Immature natural killer cell (primary cell): ENCODE data around the gene SCNN1A. TPM values are rescaled to one million over a fixed set of nuclear protein-coding genes. Genes with fewer than 3 reads are reported as not detected.

ENCODE experiments used
- DNase-seq, 3 donors: peaks; one replicate each; pipeline ENCODE4 v3.0.0; 2022; ENCODE audit warnings: mixed read lengths in 1 of 3
- H3K27ac Mint-ChIP-seq, 6 donors: one replicate each; pipeline ENCODE4 v1.8.0; 2020; ENCODE audit warnings: mixed read lengths in 6 of 6, mild to moderate bottlenecking in 5 of 6, inconsistent platforms in 4 of 6, moderate library complexity in 3 of 6
- H3K27me3 Mint-ChIP-seq, 3 donors: one replicate each; pipeline ENCODE4 v1.8.0; 2020 to 2021; ENCODE audit warnings: low read depth in 3 of 3, mild to moderate bottlenecking in 3 of 3, mixed read lengths in 3 of 3, moderate library complexity in 3 of 3, inconsistent platforms in 1 of 3
- H3K36me3 Mint-ChIP-seq, 3 donors: one replicate each; pipeline ENCODE4 v1.8.0; 2020; ENCODE audit warnings: mixed read lengths in 3 of 3, inconsistent platforms in 2 of 3, mild to moderate bottlenecking in 2 of 3
- H3K4me1 Mint-ChIP-seq, 2 donors: one replicate each; pipeline ENCODE4 v1.8.0; 2020; ENCODE audit warnings: inconsistent platforms in 2 of 2, mild to moderate bottlenecking in 2 of 2, mixed read lengths in 2 of 2, moderate library complexity in 1 of 2
- H3K4me3 Mint-ChIP-seq, 5 donors: one replicate each; pipeline ENCODE4 v1.8.0; 2020; ENCODE audit warnings: mild to moderate bottlenecking in 5 of 5, mixed read lengths in 5 of 5, inconsistent platforms in 3 of 5, moderate library complexity in 3 of 5
- H3K9me3 Mint-ChIP-seq, 6 donors: one replicate each; pipeline ENCODE4 v1.8.0; 2020; ENCODE audit warnings: mild to moderate bottlenecking in 6 of 6, mixed read lengths in 6 of 6, inconsistent platforms in 4 of 6, moderate library complexity in 3 of 6
- polyA plus RNA-seq, 3 donors: library from polyadenylated mRNA; unstranded; fragments of 300-500 nt; fragmentation: Illumina TruSeq; gene quantifications; one replicate each; pipeline ENCODE4 v1.2.3, GENCODE V29; 2021

Gene SCNN1A
- polyA plus RNA-seq, 3 donors from 2014 or later = 0.10 to 0.64 TPM; not detected in 1

DNA sequence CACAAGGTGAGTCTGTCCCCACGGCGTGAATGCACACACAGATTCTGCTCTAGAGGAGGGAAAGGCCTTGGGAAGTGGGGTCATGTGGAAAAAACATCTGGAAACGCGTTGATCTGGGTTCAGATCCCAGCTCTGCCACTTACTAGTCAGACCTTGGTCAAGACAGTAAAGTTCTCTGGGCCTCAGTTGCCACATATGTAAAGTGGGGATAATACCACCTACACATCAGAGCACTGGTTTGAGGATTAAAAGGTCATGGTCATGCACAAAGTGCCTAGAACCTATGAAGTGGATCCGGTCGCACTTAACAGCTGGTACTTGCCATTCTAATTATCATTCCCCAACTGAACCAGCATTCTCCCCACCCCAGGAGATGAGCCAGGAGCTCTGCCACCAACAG is 60.2 kb downstream of the SCNN1A start:
- Mint-ChIP-seq H3K27ac (no peak overlapping the region), H3K36me3 (no peaks in the 10 kb centered on the region), H3K27me3 (peaks cover 2 to 4% (median 4%) of the 10 kb centered on the region in 3 donors), H3K4me3 (no peak overlapping the region), H3K9me3 (no peaks in the 10 kb centered on the region), H3K4me1 (peaks cover 22 to 27% of the 10 kb centered on the region in 2 donors)
- DNase-seq = no peak

- Mint-ChIP-seq H3K4me1 (peaks cover 18 to 23% of the 10 kb centered on the region in 2 donors), H3K27me3 (peaks cover 2 to 4% (median 3%) of the 10 kb centered on the region in 3 donors), H3K27ac (no peak overlapping the region), H3K36me3 (no peaks in the 10 kb centered on the region), H3K4me3 (no peak overlapping the region), H3K9me3 (no peaks in the 10 kb centered on the region)
- DNase-seq = no peak
Measured at GRCh38 chr12:6314776-6315175, 60.6 kb downstream of the SCNN1A start.

GRCh38 chr12:6313326-6313940 is 61.9 kb downstream of the SCNN1A start:
- DNase-seq = no peak
- H3K36me3 Mint-ChIP-seq = no peaks in the 10 kb centered on the region
- H3K4me3 Mint-ChIP-seq = no peak overlapping the region
- H3K27me3 Mint-ChIP-seq = peaks cover 5 to 8% (median 5%) of the 10 kb centered on the region in 3 donors
- H3K4me1 Mint-ChIP-seq = peaks cover 9 to 10% of the 10 kb centered on the region in 2 donors
- H3K27ac Mint-ChIP-seq = no peak overlapping the region
- no peaks in the 10 kb centered on the region for H3K9me3 Mint-ChIP-seq

GRCh38 chr12:6312529-6313325 is 62.6 kb downstream of the SCNN1A start:
- no peak overlapping the region for H3K4me3 Mint-ChIP-seq
- H3K27me3 Mint-ChIP-seq = peaks cover 5 to 8% (median 5%) of the 10 kb centered on the region in 3 donors
- DNase-seq = no peak
- H3K9me3 Mint-ChIP-seq = no peaks in the 10 kb centered on the region
- H3K4me1 Mint-ChIP-seq = peaks cover 2 to 3% of the 10 kb centered on the region in 2 donors
- no peaks in the 10 kb centered on the region for H3K36me3 Mint-ChIP-seq
- no peak overlapping the region for H3K27ac Mint-ChIP-seq

DNA sequence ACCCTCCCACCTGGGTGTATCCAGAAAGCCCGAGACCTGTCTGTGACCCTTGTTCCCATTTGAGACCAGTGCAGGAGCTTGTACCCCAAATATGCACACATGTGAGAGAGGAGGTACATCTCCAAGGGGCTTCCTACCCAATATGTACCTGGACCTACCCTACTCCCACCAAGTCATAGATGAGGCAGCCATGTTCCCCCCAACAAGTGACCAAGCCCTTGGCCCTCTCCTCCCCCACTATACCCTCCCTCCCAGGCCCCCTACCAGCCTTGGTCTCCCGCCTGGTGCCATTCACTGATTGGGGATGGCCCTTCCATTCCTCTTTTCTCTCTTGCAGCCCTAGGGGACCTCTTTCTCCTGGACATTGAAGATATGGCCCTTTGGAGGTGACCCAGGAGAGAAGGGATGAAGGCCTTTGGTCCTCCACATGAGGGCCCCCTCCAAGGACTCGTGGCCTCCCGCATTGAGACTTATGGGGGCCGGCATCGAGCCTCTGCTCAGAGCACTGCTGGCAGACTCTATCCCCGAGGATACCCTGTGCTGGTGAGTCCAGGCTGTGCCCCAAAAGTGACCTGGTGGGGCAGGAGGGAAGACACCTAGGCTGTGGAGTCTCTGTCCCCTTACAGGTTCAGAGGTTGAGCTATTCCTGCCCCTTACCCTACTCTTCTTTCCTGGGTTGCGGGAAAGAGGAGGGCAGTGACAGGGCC is 63.4 kb downstream of the SCNN1A start:
- Mint-ChIP-seq H3K27me3 (peaks cover 5 to 8% (median 6%) of the 10 kb centered on the region in 3 donors), H3K4me3 (no peak overlapping the region), H3K27ac (no peak overlapping the region)

DNA sequence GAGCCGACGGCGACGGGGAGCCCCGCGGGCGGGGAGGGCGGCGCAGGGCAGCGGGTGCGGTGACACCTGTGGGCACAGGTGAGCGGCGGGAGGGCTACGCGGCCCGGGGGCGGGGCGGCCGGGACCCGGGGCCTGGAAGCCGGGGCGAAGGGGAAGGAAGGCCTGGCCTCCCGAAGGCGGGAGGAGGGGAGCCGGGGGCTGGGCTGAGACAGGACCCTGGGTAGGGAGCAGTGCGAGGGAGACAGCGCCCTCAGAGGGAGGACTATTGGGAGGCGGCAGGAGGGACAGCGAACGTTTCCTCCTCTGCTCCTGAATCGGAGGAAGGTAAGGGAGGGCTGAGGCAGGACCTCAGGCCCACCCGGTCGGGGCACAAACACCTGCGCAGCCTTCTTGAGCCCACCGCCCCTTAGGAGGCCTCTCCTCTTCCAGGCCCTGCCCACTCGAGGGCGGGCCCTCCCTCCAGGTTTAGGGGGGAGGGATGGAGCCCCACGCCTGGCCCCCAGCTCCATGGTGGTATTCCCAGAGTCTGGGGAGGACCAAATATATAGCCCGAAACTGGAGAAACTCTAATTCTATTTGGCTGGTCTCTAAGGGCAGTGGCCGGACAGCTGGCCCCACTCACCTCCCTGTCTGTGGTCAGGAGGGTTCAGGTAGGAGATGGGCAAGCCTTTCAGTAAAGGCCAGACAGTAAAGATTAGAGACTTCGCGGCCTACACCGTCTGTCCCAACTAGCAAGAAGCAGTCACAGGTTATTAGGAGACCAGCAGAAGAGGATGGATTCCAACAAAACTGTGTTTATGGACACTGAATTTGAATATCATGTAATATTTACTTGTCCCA is 64.4 kb downstream of the SCNN1A start:
- Mint-ChIP-seq H3K36me3 (no peaks in the 10 kb centered on the region), H3K27ac (no peak overlapping the region), H3K4me3 (peak overlapping the region in 3 of 5 donors; percentile 27 to 32 (median 30)), H3K4me1 (no peaks in the 10 kb centered on the region), H3K9me3 (no peaks in the 10 kb centered on the region), H3K27me3 (peaks cover 5 to 8% (median 6%) of the 10 kb centered on the region in 3 donors)
- DNase-seq = no peak

More for the DNA sequence above, 63.4 kb downstream of the SCNN1A start:
- Mint-ChIP-seq H3K9me3 (no peaks in the 10 kb centered on the region), H3K36me3 (no peaks in the 10 kb centered on the region), H3K4me1 (no peaks in the 10 kb centered on the region)
- DNase-seq = no peak

- H3K27ac Mint-ChIP-seq = no peak overlapping the region
- no peak for DNase-seq
- no peaks in the 10 kb centered on the region for H3K4me1 Mint-ChIP-seq
- no peak overlapping the region for H3K4me3 Mint-ChIP-seq
- H3K9me3 Mint-ChIP-seq = no peaks in the 10 kb centered on the region
- H3K36me3 Mint-ChIP-seq = no peaks in the 10 kb centered on the region
- H3K27me3 Mint-ChIP-seq = peaks cover 4 to 8% (median 7%) of the 10 kb centered on the region in 3 donors
Measured at GRCh38 chr12:6307529-6307928, 67.8 kb downstream of the SCNN1A start.

- H3K36me3 Mint-ChIP-seq = no peaks in the 10 kb centered on the region
- H3K4me1 Mint-ChIP-seq = no peaks in the 10 kb centered on the region
- no peak for DNase-seq
- no peaks in the 10 kb centered on the region for H3K9me3 Mint-ChIP-seq
- H3K27me3 Mint-ChIP-seq = peaks cover 4 to 8% (median 7%) of the 10 kb centered on the region in 3 donors
- no peak overlapping the region for H3K4me3 Mint-ChIP-seq
- H3K27ac Mint-ChIP-seq = no peak overlapping the region
Measured at GRCh38 chr12:6306599-6307220, 68.7 kb downstream of the SCNN1A start.

DNA sequence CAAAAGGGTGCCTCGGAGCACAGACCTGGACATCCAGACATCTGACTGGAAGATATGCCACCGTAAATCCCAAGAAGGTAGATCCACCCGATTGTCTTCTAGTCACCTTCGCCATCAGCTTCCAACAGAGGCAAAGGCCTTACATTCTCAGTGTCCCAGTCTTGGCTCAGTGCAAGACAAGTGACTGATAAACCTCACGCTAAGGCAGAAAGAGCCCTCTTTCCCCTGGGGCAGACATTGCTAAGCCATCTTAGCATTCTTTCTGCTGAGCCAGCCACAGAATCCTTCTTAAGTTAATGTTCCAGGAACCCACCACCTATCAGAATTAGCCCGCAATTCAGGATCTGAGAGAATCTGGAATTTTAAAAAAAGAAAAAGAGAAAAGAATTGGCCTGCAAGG is 69.2 kb downstream of the SCNN1A start:
- DNase-seq = no peak
- Mint-ChIP-seq H3K4me3 (no peak overlapping the region), H3K36me3 (no peaks in the 10 kb centered on the region), H3K4me1 (no peaks in the 10 kb centered on the region), H3K27me3 (peaks cover 4 to 8% (median 7%) of the 10 kb centered on the region in 3 donors), H3K9me3 (no peaks in the 10 kb centered on the region), H3K27ac (no peak overlapping the region)

GRCh38 chr12:6303071-6303470 is 72.3 kb downstream of the SCNN1A start:
- H3K27me3 Mint-ChIP-seq = peaks cover 2 to 7% (median 5%) of the 10 kb centered on the region in 3 donors

DNA sequence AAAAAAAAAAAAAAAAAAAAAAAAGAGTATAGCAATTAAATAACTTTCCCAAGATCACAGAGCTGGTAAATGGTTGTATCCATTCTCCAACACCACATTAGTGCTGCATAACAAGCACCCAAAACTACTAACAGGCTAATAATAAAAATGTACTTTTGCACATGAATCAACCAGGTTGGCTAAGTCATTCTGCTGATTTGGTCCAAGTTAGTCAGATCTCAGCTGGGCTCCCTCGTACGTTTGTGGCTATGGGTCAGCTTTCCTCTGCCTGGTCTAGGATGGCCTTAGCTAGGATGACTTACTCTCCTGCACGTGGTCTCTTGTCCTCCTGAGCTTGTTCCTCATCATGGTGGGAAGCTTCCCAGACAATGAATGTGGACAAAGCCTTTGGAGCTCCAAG is 72.7 kb downstream of the SCNN1A start:
- Mint-ChIP-seq H3K4me3 (no peak overlapping the region), H3K9me3 (no peaks in the 10 kb centered on the region), H3K27me3 (peaks cover under 1 to 7% (median 5%) of the 10 kb centered on the region in 3 donors), H3K36me3 (peaks cover 0 to 3% (median 0%) of the 10 kb centered on the region in 3 donors), H3K27ac (no peak overlapping the region), H3K4me1 (no peaks in the 10 kb centered on the region)
- DNase-seq = no peak

More at GRCh38 chr12:6303071-6303470, 72.3 kb downstream of the SCNN1A start:
- no peak overlapping the region for H3K4me3 Mint-ChIP-seq
- H3K9me3 Mint-ChIP-seq = no peaks in the 10 kb centered on the region
- H3K4me1 Mint-ChIP-seq = no peaks in the 10 kb centered on the region
- H3K36me3 Mint-ChIP-seq = peaks cover 0 to 3% (median 0%) of the 10 kb centered on the region in 3 donors
- H3K27ac Mint-ChIP-seq = no peak overlapping the region
- no peak for DNase-seq

DNA sequence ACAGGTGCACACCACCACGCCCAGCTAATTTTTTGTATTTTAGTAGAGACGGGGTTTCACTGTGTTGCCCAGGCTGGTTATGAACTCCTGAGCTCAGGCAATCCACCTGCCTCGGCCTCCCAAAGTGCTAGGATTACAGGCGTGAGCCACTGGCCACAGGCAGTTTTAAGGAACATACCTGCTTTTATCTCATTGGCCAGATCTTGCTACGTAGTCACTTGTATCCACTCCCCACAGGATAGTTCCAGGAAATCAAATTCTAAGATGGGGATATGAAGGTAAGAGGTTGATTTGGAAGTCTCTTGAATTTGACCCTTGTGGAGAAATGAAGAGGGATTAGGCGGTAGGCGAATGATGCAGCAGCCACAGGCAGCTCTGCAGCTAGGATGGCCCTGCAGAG is 73.6 kb downstream of the SCNN1A start:
- Mint-ChIP-seq H3K4me3 (no peak overlapping the region), H3K36me3 (peaks cover 0 to 3% (median 0%) of the 10 kb centered on the region in 3 donors), H3K9me3 (no peaks in the 10 kb centered on the region), H3K4me1 (no peaks in the 10 kb centered on the region), H3K27ac (no peak overlapping the region), H3K27me3 (peaks cover 0 to 7% (median 7%) of the 10 kb centered on the region in 3 donors)
- no peak for DNase-seq

DNA sequence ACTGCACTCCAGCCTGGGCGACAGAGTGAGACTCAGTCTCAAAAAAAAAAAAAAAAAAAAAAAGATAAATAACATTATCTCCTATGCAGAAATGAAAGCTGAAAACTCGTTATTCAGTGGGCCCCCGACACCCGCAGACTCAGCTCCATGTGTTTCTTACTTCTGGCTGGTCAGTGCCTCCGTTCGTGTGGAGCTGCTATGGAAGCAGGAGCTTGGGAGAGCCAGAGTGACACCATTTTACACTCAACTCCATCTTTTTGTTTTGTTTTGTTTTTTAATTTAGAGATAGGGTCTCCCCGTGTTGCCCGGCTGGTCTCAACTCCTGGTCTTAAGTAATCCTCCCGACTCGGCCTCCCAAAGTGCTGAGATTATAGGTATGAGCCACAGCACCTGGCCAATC is 78.2 kb downstream of the SCNN1A start:
- Mint-ChIP-seq H3K36me3 (peaks cover 0 to 3% (median 0%) of the 10 kb centered on the region in 3 donors), H3K27me3 (peaks cover 3 to 7% (median 5%) of the 10 kb centered on the region in 3 donors), H3K9me3 (no peaks in the 10 kb centered on the region), H3K4me1 (no peaks in the 10 kb centered on the region), H3K27ac (no peak overlapping the region), H3K4me3 (no peak overlapping the region)
- DNase-seq = no peak
